ENCODE results near the gene SUGCT.

DNA sequence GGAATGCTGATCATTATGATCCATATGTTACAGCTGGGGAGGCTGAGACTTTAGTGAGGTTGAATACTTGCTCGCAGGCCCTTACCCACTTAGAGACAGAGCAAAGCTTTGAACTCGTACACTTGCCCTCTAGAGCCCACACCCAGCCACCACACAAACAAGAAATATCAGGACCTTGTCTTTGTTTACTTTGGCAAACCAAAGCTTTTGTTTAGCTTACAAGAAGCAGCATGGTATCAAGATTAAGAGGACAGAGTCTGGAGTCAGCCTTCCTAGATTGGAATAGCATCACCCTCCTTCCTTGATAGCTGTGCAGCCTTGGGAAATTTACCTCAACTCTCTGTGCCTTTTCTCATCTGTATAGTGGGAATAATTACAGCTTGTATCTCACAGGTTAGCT is 477.5 kb downstream of the SUGCT start:
- TF ChIP-seq, protein P1, sequence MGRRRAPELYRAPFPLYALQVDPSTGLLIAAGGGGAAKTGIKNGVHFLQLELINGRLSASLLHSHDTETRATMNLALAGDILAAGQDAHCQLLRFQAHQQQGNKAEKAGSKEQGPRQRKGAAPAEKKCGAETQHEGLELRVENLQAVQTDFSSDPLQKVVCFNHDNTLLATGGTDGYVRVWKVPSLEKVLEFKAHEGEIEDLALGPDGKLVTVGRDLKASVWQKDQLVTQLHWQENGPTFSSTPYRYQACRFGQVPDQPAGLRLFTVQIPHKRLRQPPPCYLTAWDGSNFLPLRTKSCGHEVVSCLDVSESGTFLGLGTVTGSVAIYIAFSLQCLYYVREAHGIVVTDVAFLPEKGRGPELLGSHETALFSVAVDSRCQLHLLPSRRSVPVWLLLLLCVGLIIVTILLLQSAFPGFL (CRISPR knock-in tag; IDR thresholded peaks at IDR 0.05): no peak
- TF ChIP-seq, protein P2, sequence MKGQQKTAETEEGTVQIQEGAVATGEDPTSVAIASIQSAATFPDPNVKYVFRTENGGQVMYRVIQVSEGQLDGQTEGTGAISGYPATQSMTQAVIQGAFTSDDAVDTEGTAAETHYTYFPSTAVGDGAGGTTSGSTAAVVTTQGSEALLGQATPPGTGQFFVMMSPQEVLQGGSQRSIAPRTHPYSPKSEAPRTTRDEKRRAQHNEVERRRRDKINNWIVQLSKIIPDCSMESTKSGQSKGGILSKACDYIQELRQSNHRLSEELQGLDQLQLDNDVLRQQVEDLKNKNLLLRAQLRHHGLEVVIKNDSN (CRISPR knock-in tag; IDR thresholded peaks at IDR 0.05): no peak
- TF ChIP-seq EGR1 (conservative IDR thresholded peaks at IDR 0.05) (no peak), JUN (IDR thresholded peaks at IDR 0.05; ENCODE audit: borderline replicate concordance, low read depth, low read length) (no peak), JUN (CRISPR knock-in tag; IDR thresholded peaks at IDR 0.05; ENCODE audit: borderline replicate concordance) (no peak)

Data from K562 (cell line).